Ishikawa (cell line): ENCODE results near the gene SQSTM1.

Experiments
- FOXM1 ChIP-seq: IDR thresholded peaks from 2 replicates; pipeline ENCODE4 v1.6.1; 2012; ENCODE audit warnings: low read depth, borderline replicate concordance
- RAD21 ChIP-seq: IDR thresholded peaks from 2 replicates; pipeline ENCODE4 v1.6.1; 2012; ENCODE audit warnings: low read depth
- TCF12 ChIP-seq: IDR thresholded peaks from 2 replicates; pipeline ENCODE4 v1.6.1; 2012; ENCODE audit warnings: low read depth
- TEAD4 ChIP-seq: IDR thresholded peaks from 2 replicates; pipeline ENCODE4 v1.6.1; 2012
- TF ChIP-seq, protein P1 (sequence below): IDR thresholded peaks from 2 replicates; pipeline ENCODE4 v1.6.1; 2012
- TF ChIP-seq, protein P2 (sequence below): IDR thresholded peaks from 2 replicates; pipeline ENCODE4 v1.6.1; 2012

DNA sequence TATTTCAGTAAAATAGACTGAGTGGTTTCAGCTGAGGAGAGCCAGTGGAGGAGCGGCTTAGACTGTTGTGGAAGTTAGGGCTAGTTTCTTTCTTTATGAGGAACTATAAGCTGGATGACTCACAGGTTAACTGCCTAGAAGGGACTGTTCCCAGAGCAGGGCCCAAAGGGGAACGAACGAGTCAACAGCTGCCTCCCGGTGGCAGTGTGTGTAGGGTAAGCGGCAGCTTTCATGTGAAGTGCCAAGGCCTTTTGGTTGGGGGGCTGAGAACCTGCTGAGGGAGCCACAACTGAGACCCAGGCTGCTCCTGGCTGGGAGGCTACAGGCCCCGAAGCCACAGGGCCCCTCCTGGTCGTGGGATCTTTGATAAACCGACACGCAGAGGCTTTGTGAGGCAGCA lies 7.0 kb downstream of the SQSTM1 start:
- TF ChIP-seq, protein P1, sequence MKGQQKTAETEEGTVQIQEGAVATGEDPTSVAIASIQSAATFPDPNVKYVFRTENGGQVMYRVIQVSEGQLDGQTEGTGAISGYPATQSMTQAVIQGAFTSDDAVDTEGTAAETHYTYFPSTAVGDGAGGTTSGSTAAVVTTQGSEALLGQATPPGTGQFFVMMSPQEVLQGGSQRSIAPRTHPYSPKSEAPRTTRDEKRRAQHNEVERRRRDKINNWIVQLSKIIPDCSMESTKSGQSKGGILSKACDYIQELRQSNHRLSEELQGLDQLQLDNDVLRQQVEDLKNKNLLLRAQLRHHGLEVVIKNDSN: no peak
- TF ChIP-seq RAD21 (no peak), FOXM1 (no peak), TCF12 (no peak), TEAD4 (no peak)
- TF ChIP-seq, protein P2, sequence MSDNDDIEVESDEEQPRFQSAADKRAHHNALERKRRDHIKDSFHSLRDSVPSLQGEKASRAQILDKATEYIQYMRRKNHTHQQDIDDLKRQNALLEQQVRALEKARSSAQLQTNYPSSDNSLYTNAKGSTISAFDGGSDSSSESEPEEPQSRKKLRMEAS: no peak
